ENCODE data around the gene FCHSD2.

Gene FCHSD2

DNA sequence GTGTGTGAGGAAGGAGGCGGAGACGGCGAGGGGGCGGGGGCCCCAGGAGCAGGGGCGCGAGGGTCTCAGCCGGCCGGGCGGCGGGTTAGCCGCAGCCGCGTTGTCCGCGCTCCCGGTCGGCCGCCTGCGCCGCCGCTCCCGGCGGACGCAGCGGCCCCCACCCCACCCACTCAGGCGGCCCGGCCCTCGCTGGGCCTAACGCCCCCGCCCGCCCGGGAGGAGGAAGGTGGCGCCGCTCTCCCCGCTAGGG is at the start of gene FCHSD2:
FCHSD2 (minus strand) TSS at position 191 of the 250 bp plus-strand sequence. CDS start 441 bp downstream, outside the sequence.
- DNase-seq (ENCODE audit: low read depth): no peak

DNA sequence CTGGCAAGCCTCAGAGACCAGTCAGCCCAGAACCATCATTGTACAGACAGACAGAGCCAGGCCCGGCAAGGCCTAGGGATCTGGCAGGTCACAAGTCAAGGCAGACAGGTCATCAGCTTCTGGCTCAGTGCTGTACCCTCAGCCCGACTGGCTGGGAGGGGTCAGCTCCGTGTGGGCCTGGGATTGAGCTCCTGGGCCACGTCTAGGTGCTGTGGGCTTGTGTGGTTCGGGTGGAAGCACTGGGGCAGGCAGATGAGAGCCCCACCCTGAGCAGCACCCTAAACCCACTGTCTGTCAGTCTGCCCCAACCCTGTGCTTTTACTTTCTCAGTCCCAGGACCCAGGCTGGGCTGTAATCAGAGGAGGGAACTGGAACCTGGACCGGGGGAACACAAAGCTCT is 49.0 kb upstream of the FCHSD2 start:
- DNase-seq (ENCODE audit: low read depth): no peak

DNA sequence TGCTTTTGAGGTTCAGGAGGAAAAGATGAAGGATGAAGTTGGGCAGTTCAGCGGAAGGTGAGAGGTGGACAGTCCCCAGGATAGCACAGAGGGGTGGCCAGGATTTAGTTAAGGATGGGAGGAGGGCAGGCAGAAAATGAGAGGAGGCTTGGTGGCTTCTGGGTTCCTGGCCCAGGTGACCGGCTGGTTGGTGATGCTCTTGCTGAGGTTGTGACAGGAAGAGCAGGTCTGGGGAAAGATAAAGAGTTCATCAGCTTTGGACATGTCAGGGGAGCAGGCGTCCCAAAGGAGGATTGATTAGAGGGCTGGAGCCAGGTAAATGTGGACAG is 48.4 kb upstream of the FCHSD2 start:
- DNase-seq (ENCODE audit: low read depth): no peak

DNA sequence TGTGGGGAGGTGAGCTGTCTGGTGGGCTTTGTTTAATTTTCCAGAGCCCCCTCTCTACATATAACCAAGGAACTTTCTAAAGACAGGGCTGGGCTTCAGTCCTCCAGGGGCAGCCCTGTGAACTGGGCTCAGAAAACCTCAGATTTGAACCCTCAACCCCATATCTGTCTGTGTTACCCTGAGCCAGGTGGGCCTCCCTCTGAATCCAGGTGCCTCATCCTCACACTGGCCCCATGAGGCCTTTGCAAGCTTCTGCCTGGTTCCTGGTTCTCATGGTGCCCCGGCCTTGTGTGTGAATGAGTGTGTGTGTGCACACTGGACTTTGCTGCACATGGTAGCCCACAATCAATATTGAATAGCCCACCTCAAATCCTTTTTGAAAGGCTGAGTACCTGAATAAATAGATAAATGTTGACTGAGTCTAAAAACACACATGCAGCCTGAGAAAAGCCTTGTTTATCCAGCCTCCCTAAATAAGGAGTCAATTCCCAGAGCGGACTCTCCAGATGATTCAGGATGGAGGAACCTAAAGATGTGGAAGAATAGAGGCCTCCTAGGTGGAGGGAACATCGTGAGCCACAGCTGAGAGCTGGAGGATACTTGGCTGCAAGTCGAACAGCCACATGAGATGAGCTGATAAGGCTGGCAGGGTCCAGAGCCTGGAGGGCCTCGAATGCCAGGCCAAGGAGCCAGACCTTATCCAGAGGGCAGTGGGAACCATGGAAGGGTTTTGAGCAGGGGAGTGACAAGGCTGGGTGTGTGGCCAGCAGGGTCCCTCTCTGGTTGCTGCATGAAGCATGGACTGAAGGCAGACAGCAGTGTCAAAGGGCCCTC is 47.8 kb upstream of the FCHSD2 start:
- no peak for DNase-seq (ENCODE audit: low read depth)

DNA sequence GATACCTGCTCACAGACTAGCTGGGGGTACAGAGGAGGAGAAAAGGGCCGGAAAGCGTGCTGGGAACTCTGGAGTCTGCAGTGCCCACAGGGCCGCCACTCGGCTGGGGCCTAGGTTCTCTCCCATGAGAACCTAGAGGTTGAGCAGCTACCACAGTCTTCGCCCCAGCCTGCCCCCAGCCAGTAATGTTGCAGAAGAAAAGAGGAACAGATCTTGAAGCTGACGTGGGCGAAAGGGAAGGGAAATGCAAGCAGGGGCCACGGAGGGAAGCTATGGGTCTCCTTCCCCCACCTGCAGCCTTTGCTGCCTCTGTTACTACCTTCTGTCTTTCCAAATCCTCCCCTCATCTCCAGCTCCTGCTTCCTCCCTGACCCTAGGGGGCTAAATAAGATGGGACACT is 47.2 kb upstream of the FCHSD2 start:
- no peak for DNase-seq (ENCODE audit: low read depth)

DNA sequence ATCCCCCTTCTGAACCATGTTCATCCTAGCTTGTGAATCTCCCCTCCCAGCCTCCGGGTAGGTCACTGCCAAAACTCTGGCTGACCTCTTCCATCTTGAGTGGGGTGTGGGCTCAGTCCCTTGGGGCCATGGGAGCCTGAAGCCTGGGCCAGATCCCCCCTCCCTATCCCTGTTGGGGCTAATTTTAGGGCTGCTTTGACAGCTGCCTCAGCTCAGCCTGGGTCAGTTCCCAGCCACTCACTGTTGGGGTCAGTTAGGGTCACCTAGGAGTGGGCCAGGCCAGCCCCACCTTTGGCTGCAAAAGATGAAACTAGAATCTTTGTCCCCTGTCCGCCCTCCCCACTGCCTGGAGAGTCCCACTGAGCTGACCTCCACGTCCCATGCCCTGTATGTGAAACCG is 46.2 kb upstream of the FCHSD2 start:
- no peak for DNase-seq (ENCODE audit: low read depth)

DNA sequence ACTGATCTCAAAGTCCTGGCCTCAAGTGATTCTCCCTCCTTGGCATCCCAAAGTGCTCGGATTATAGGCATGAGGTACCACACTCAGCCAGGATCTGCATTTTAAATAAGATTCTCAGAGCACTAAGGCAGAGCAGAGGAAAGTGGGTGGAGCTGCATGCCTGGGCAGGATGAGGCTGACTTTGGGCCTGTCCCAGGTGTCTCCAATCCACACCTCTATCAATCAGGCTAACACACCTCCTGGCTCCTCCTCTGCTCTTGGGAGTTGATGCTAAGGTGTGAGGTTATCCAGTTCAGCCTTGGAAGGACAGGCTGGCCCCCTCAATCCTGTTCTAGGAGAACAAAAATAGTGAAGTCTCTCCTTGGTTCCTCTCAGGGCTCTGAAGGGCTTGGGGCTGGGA is 45.7 kb upstream of the FCHSD2 start:
- no peak for DNase-seq (ENCODE audit: low read depth)

- DNase-seq (ENCODE audit: low read depth): no peak
Observed at GRCh38 chr11:73186886-73187285, 44.8 kb upstream of the FCHSD2 start.

GRCh38 chr11:73186294-73186850 is 44.3 kb upstream of the FCHSD2 start:
- DNase-seq (ENCODE audit: low read depth): no peak

DNA sequence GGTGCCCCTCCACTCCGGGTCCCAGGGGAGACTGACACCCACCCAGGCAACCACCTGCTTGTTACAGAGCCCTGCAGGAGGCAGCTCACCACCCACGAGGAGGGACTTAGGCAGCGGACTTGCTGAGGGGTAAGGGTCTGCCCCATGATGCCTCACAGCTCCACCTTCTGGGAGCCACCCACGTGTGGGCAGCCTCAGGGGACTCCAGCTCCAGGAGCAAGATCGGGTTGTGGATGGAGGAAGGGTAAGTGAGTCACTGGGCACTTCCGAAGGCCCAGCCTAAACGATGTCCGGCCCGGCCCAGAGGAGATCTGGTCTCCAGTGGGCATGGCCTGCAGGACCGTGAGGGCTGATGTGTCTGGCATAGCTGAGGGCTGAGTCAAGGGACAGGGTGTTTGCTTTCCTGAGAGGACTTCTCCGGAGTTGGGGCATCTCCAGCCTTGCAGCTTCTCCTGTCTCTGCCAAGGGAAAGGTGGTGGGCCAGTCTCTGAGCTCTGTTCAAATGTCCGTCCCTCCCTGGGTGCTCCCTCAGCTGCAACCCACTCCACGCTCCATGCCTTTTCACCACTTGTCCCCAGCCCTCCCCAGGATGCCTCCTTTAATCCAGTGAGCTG is 43.7 kb upstream of the FCHSD2 start:
- no peak for DNase-seq (ENCODE audit: low read depth)

DNA sequence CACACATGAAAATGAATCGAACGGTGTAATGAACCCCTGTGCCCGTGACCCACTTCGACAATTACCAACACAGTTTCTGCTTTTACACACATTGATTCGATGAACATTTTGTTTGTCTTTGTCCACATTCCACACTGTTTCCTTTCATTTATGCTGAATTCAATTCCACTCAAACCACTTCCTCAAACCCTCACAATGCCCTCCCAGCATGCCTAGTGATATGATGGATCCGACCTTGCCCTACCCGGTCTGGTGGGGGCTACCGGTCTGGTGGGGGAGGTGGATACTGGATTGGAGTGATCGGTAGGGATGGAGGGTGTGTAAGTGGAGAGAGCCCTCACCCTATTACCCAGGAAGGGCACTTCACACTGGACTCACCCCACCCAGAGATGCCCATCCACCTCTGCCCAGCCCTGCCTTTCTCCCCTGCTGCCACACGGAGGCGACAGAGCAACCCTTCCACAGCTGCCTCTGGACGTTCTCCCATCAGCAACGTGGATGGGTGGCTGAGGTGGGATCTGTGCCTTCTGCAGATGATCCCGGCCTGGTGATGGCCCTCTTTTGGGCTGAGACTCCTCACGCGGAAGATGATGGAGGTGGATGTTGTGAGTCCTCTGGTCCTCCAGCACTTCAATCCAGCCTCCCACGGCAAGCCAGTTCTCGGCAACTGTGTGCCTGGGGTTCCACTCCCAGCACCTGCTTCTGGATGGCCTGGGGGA is 43.0 kb upstream of the FCHSD2 start:
- DNase-seq (ENCODE audit: low read depth): no peak

DNA sequence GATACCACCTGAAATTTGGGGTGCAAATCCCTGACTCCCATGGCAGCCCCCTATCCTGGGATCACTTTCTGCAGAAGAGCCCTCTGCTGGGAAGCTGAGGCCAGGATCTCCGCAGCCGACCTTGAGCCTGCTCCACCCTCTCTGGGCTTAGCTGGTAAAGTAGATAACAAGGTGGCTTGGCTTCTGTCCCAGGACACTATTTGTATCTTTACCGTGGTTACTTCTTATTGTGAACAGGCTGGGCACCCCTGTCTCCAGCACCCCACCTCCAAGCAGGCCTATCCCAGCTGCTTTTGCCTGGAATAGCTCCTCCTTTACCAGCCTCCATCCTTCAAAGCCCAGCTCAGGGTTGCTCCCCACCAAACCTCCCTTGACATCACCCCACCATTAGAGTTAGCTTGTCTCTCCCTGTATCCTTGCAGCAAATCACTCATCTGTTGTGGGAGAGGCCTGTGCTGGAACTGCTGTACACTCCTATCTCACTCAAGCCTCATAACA is 40.8 kb upstream of the FCHSD2 start:
- DNase-seq (ENCODE audit: low read depth): no peak

DNA sequence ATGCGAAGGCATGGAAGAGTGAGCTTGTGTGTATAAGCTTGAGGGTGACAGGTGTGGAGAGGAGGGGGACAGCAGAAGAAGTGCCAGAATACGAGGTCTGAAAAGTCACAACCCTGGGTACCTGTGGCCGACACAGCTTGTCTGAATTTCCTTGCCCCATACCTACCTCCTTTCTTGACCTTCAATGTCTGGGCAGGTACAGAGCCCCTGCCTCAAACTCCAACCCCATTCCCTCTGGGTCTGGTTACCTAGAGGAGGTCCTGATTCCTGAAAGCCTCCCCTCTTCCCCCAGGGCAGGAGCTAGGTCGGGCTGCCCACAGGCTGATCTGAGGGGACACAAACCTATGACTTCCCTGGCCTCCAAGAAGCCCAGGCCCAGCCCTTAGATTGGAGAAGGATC is 36.6 kb upstream of the FCHSD2 start:
- DNase-seq (ENCODE audit: low read depth): no peak

- peak; percentile 70 for DNase-seq (ENCODE audit: low read depth)
Observed at GRCh38 chr11:73177778-73178539, 35.8 kb upstream of the FCHSD2 start.

DNA sequence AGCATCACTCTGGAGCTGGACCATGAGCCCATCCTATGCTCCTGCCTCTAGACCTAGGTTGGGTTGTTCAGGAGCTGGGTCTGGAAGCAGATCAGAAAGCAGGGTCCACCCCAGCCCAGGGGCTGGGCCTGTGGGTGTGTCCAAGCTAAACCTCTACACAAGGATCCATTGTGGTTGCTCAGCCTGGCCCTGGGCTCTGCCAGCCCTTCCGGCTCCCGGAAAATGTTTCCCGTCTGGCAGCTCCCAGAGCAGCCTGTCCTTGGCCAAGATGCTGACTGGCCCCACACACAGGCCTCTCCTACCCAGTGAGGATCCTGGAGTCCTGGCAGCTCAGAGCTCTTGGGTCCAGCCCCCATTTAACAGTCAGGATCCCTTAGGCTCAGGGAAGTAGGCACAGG is 35.3 kb upstream of the FCHSD2 start:
- DNase-seq (ENCODE audit: low read depth): no peak

GRCh38 chr11:73176874-73177155 is 34.7 kb upstream of the FCHSD2 start:
- no peak for DNase-seq (ENCODE audit: low read depth)

GRCh38 chr11:73176145-73176873 is 34.2 kb upstream of the FCHSD2 start:
- no peak for DNase-seq (ENCODE audit: low read depth)

- no peak for DNase-seq (ENCODE audit: low read depth)
Observed at GRCh38 chr11:73175551-73176144, 33.5 kb upstream of the FCHSD2 start.

DNA sequence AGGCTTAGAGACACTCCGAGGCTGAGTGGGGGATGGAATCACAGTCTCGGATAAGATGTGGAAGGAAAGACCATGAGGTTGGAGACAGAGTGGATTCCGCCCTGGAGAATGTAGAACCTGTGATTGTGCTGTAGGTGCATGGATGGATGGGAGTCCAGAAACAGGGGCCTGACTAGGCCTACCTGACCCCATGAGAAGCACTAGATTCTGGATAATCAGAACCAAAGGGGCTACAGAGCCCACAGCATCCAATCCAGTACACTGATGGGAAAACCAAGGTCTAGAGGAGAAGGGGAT is 32.3 kb upstream of the FCHSD2 start:
- DNase-seq (ENCODE audit: low read depth): no peak

GRCh38 chr11:73173755-73174494 is 31.8 kb upstream of the FCHSD2 start:
- no peak for DNase-seq (ENCODE audit: low read depth)
